Uterus (tissue), 4 donors: ENCODE measurements around the gene TANC1. TPM values are rescaled to one million over a fixed set of nuclear protein-coding genes. Genes with fewer than 3 reads are reported as not detected.

Experiments used
- DNase-seq, 2 donors: peaks; one replicate each; pipeline ENCODE4 v3.0.0-alpha.2; 2019 to 2020
- H3K27ac ChIP-seq, 2 donors: fragments of 200-600 bp; sonication (generic); 1 replicate in 1 of 2; 2 replicates in 1 of 2; pipeline ENCODE4 v1.5.1; 2016 to 2018
- H3K27me3 ChIP-seq, 2 donors: fragments of 200-600 bp; sonication (generic); one replicate each; pipeline ENCODE4 v1.5.1; 2018 to 2019; ENCODE audit warnings: control low read depth in 1 of 2
- H3K36me3 ChIP-seq, 2 donors: fragments of 200-600 bp; sonication (generic); one replicate each; pipeline ENCODE4 v1.5.1; 2019; ENCODE audit warnings: control low read depth in 1 of 2
- H3K4me1 ChIP-seq, 2 donors: fragments of 200-600 bp; sonication (generic); one replicate each; pipeline ENCODE4 v1.5.1; 2018 to 2019; ENCODE audit warnings: control low read depth in 1 of 2
- H3K4me3 ChIP-seq, 2 donors: fragments of 200-600 bp; sonication (generic); 1 replicate in 1 of 2; 2 replicates in 1 of 2; pipeline ENCODE4 v1.5.1; 2018 to 2019; ENCODE audit warnings: mild to moderate bottlenecking in 1 of 2
- H3K9me3 ChIP-seq, 2 donors: fragments of 200-600 bp; sonication (generic); one replicate each; pipeline ENCODE4 v1.5.1; 2019; ENCODE audit warnings: control low read depth in 1 of 2
- CTCF ChIP-seq, 4 experiments: fragments of 200-600 bp in 2 of 4; fragments of 450-650 bp in 2 of 4; sonication (generic) in 2 of 4; IDR thresholded peaks; one replicate each; pipeline ENCODE4 v1.5.1; 2016 to 2019; ENCODE audit warnings: antibody characterized with exemption in 4 of 4, mild to moderate bottlenecking in 2 of 4, moderate library complexity in 1 of 4
- POLR2A ChIP-seq, 2 donors: fragments of 450-650 bp; IDR thresholded peaks; one replicate each; pipeline ENCODE4 v1.6.1; 2016; ENCODE audit warnings: antibody characterized with exemption in 2 of 2, mild to moderate bottlenecking in 1 of 2, moderate library complexity in 1 of 2
- intact Hi-C: fragments of 100-400 bp; cut with DNase I; formaldehyde crosslinking; loops from one replicate; pipeline ENCODE4 v1.15.1; 2023; ENCODE audit warnings: low total_unique reads
- total RNA-seq, 4 donors: library from RNA; depleted of rRNA in 3 of 4; stranded (reverse); fragments of >200 nt in 3 of 4; gene quantifications; one replicate each; pipeline versions ENCODE4 v1.1.0 to v1.2.4, GENCODE V29; 2014 to 2023
- donor health status: DM: yes; HTN: yes; CAD: no.

The TANC1 gene
- total RNA-seq, 4 donors from 2014 or later = 34.7 to 92.7 (median 67.4) TPM

GRCh38 chr2:159252905-159253304 is 284.5 kb downstream of the TANC1 start:
- no peak for DNase-seq
- Histone ChIP-seq H3K27ac (no peak overlapping the region), H3K4me3 (no peak overlapping the region), H3K4me1 (peaks cover 0 to 2% of the 10 kb centered on the region in 2 donors), H3K36me3 (no peaks in the 10 kb centered on the region), H3K27me3 (no peaks in the 10 kb centered on the region), H3K9me3 (no peaks in the 10 kb centered on the region)
- intact Hi-C loops = no loop called here
- no peak for TF ChIP-seq POLR2A (IDR thresholded peaks at IDR 0.05)
- no peak for TF ChIP-seq CTCF (IDR thresholded peaks at IDR 0.05)

- no peak for DNase-seq
- Histone ChIP-seq H3K4me1 (peaks cover 0 to 2% of the 10 kb centered on the region in 2 donors), H3K36me3 (no peaks in the 10 kb centered on the region), H3K9me3 (no peaks in the 10 kb centered on the region), H3K4me3 (no peak overlapping the region), H3K27me3 (no peaks in the 10 kb centered on the region), H3K27ac (no peak overlapping the region)
- TF ChIP-seq POLR2A (IDR thresholded peaks at IDR 0.05) (no peak), CTCF (IDR thresholded peaks at IDR 0.05) (no peak)
- intact Hi-C loops = no loop called here
Observed at GRCh38 chr2:159256159-159256558, 287.7 kb downstream of the TANC1 start.

GRCh38 chr2:159262226-159262625 is 293.8 kb downstream of the TANC1 start:
- TF ChIP-seq POLR2A (IDR thresholded peaks at IDR 0.05) = no peak
- TF ChIP-seq CTCF (IDR thresholded peaks at IDR 0.05) = no peak
- Histone ChIP-seq H3K36me3 (no peaks in the 10 kb centered on the region), H3K27ac (no peak overlapping the region), H3K27me3 (no peaks in the 10 kb centered on the region), H3K4me1 (no peaks in the 10 kb centered on the region), H3K9me3 (no peaks in the 10 kb centered on the region), H3K4me3 (no peak overlapping the region)
- DNase-seq = no peak
- intact Hi-C loops = no loop called here

GRCh38 chr2:159262904-159263303 is 294.5 kb downstream of the TANC1 start:
- H3K27me3 ChIP-seq = no peaks in the 10 kb centered on the region
- no peaks in the 10 kb centered on the region for H3K36me3 ChIP-seq
- intact Hi-C loops = no loop called here
- no peaks in the 10 kb centered on the region for H3K9me3 ChIP-seq
- H3K4me1 ChIP-seq = no peaks in the 10 kb centered on the region
- no peak for DNase-seq
- H3K27ac ChIP-seq = no peak overlapping the region
- no peak overlapping the region for H3K4me3 ChIP-seq
- TF ChIP-seq CTCF (IDR thresholded peaks at IDR 0.05) = no peak
- no peak for TF ChIP-seq POLR2A (IDR thresholded peaks at IDR 0.05)

DNA sequence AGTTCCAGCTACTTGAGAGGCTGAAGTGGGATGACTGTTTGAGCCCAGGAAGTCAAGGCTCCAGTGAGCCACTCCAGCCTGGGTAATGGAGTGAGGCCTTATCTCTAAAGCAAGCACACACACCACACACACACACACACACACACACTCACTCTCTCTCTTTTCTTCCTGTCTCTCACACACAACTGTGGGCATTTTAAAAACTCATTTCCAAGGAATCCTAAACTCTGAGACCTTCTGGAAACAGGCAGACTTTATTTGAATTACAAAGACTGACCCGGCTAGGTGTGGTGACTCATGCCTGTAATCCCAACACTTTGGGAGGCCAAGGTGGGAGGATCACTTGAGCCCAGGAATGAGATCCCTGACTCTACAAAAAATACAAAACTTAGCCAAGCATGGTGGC is 296.7 kb downstream of the TANC1 start:
- no peak overlapping the region for H3K4me3 ChIP-seq

More for the DNA sequence above, 296.7 kb downstream of the TANC1 start:
- Histone ChIP-seq H3K27ac (no peak overlapping the region), H3K9me3 (no peaks in the 10 kb centered on the region), H3K4me1 (no peaks in the 10 kb centered on the region), H3K36me3 (no peaks in the 10 kb centered on the region), H3K27me3 (no peaks in the 10 kb centered on the region)
- TF ChIP-seq CTCF (IDR thresholded peaks at IDR 0.05) (no peak), POLR2A (IDR thresholded peaks at IDR 0.05) (no peak)
- intact Hi-C loops = no loop called here
- DNase-seq = no peak
